K562 (cell line): ENCODE data around the gene ADIPOR2. TPM values are rescaled to one million over a fixed set of nuclear protein-coding genes. Genes with fewer than 3 reads are reported as not detected.

Experiments used
- ATAC-seq: fragments of 200-7000 bp; cut with Tn5 transposase; 3 replicates; pipeline ENCODE4 v1.9.1; 2020; ENCODE audit warnings: moderate library complexity
- BruUV-seq: library from RNA; stranded (reverse); fragments of 400-500 nt; replicated peaks from 2 replicates; lab custom pipeline; 2021; lab: Mats Ljungman, UMichigan
- CTCF ChIA-PET: fragments of 300-600 bp; formaldehyde crosslinking; extraction: SDS; loops from one replicate; lab custom pipeline; 2021; ENCODE audit warnings: low intra/inter-chr PET ratio; lab: Yijun Ruan, JAX
- POLR2A ChIA-PET: fragments of 300-600, 350-650 bp; sonication (Branson Sonifier 250); formaldehyde crosslinking; extraction: SDS; loops from one replicate; lab custom pipeline; 2021; ENCODE audit warnings: antibody characterized with exemption, inconsistent platforms; lab: Yijun Ruan, JAX
- DNase-seq, 4 experiments: peaks; one replicate each; pipeline versions ENCODE4 v3.0.0 to v3.0.0-alpha.2; 2011 to 2018; ENCODE audit warnings: low spot score in 3 of 4, mixed read lengths in 3 of 4; ENCODE audit errors: extremely low read depth in 1 of 4
- FAIRE-seq: peaks from 2 replicates; lab custom pipeline; 2011; peaks lifted over from hg19 to GRCh38; lab: Jason Lieb, UNC
- H2AFZ ChIP-seq: 2 replicates; pipeline ENCODE4 v1.6.0; 2011; ENCODE audit warnings: low read depth, low read length, control low read depth, inconsistent platforms
- H3K27ac ChIP-seq: fragments of 200-600 bp; 3 replicates; pipeline ENCODE4 v1.8.0; 2011; ENCODE audit warnings: low read depth, mild to moderate bottlenecking, control low read depth, inconsistent platforms, low read length, moderate library complexity, mixed read lengths; ENCODE audit errors: extremely low read depth
- H3K27me3 ChIP-seq, 2 experiments: fragments of 300-600 bp in 1 of 2; 2 replicates in 1 of 2; 3 replicates in 1 of 2; pipeline versions ENCODE4 v1.6.0 to v1.8.0; 2011; ENCODE audit warnings: inconsistent platforms in 2 of 2, low read length in 2 of 2, mild to moderate bottlenecking in 1 of 2, mixed read lengths in 1 of 2, moderate library complexity in 1 of 2; ENCODE audit not compliant: control insufficient read depth in 2 of 2, insufficient read depth in 2 of 2
- H3K36me3 ChIP-seq: fragments of 300-600 bp; 3 replicates; pipeline ENCODE4 v1.8.0; 2011; ENCODE audit warnings: mild to moderate bottlenecking, low read length, inconsistent platforms; ENCODE audit not compliant: control insufficient read depth, insufficient read depth
- H3K4me1 ChIP-seq, 2 experiments: fragments of 200-600 bp in 1 of 2; replicated peaks in 1 of 2; 2 replicates in 1 of 2; 3 replicates in 1 of 2; pipeline versions ENCODE4 v1.5.1 to v1.8.0; 2011; ENCODE audit warnings: inconsistent platforms in 2 of 2, low read length in 2 of 2, mild to moderate bottlenecking in 1 of 2, mixed read lengths in 1 of 2, moderate library complexity in 1 of 2; ENCODE audit not compliant: control insufficient read depth in 2 of 2, insufficient read depth in 2 of 2
- H3K4me2 ChIP-seq: 2 replicates; pipeline ENCODE4 v1.6.1; 2011; ENCODE audit warnings: low read length, control low read depth, inconsistent platforms, mixed read lengths; ENCODE audit not compliant: insufficient read depth
- H3K4me3 ChIP-seq: fragments of 200-600 bp; sonication (generic), shearing (Covaris generic); 2 replicates; pipeline ENCODE4 v1.5.1; 2016; ENCODE audit warnings: control low read depth, inconsistent platforms
- H3K79me2 ChIP-seq: fragments of 200-600 bp; 3 replicates; pipeline ENCODE4 v1.8.0; 2011; ENCODE audit warnings: low read length, inconsistent platforms; ENCODE audit not compliant: control insufficient read depth, insufficient read depth
- H3K9ac ChIP-seq, 2 experiments: 2 replicates each; pipeline versions ENCODE4 v1.6.0 to v1.6.1; 2011; ENCODE audit warnings: low read depth in 2 of 2, low read length in 2 of 2, control low read depth in 1 of 2, inconsistent platforms in 1 of 2, mild to moderate bottlenecking in 1 of 2, mixed read lengths in 1 of 2; ENCODE audit not compliant: insufficient read depth in 1 of 2
- H3K9me1 ChIP-seq: one replicate; pipeline ENCODE4 v1.6.0; 2011; ENCODE audit warnings: inconsistent platforms, mild to moderate bottlenecking, low read length, moderate library complexity; ENCODE audit not compliant: control insufficient read depth, insufficient read depth
- H3K9me3 ChIP-seq: replicated peaks from 2 replicates; pipeline ENCODE4 v1.5.1; 2011; ENCODE audit warnings: low read depth, low read length, inconsistent platforms; ENCODE audit not compliant: control insufficient read depth, insufficient read depth
- H4K20me1 ChIP-seq: replicated peaks from 2 replicates; pipeline ENCODE4 v1.6.1; 2011; ENCODE audit warnings: low read length, inconsistent platforms, mixed read lengths; ENCODE audit not compliant: control insufficient read depth, insufficient read depth
- EGR1 ChIP-seq: fragments of 450-650 bp; conservative IDR thresholded peaks from 2 replicates; pipeline ENCODE4 v1.6.1; 2017; ENCODE audit warnings: mild to moderate bottlenecking
- FIP1L1 ChIP-seq: fragments of 200-400 bp; formaldehyde crosslinking; IDR thresholded peaks from 2 replicates; pipeline ENCODE4 v1.6.1; 2018; ENCODE audit warnings: mild to moderate bottlenecking, low read depth, low read length; ENCODE audit not compliant: poor library complexity, severe bottlenecking
- HOXB6 ChIP-seq: fragments of 250-450 bp; sonication (Bioruptor Pico); IDR thresholded peaks from 2 replicates; pipeline ENCODE4 v1.5.1; 2022; ENCODE audit warnings: mild to moderate bottlenecking, borderline replicate concordance
- SLC30A9 ChIP-seq: fragments of 250-450 bp; sonication (Bioruptor Pico); IDR thresholded peaks from 2 replicates; pipeline ENCODE4 v1.8.0; 2022; ENCODE audit warnings: mild to moderate bottlenecking, moderate library complexity
- TAF15 ChIP-seq: fragments of 200-400 bp; formaldehyde crosslinking; IDR thresholded peaks from 2 replicates; pipeline ENCODE4 v1.6.1; 2017; ENCODE audit warnings: mild to moderate bottlenecking, low read depth, low read length, moderate library complexity
- ZNF551 ChIP-seq: fragments of 250-450 bp; sonication (Bioruptor Pico); IDR thresholded peaks from 2 replicates; pipeline ENCODE4 v1.5.0; 2021; ENCODE audit warnings: mild to moderate bottlenecking, moderate library complexity
- WGBS: fragments of 100-300 bp; shearing (Covaris generic); methylation state at CpG from one replicate; pipeline ENCODE4 v1.1.6; 2016; ENCODE audit warnings: low coverage, mixed read lengths; ENCODE audit not compliant: insufficient coverage; ENCODE audit errors: missing lambda C conversion rate; 5-methylcytosine and 5-hydroxymethylcytosine counted together
- in situ Hi-C: fragments of 300-500 bp; cut with MboI; formaldehyde crosslinking; loops from 4 replicates; pipeline ENCODE4 v1.15.0; 2018; ENCODE audit warnings: inconsistent platforms, mixed read lengths
- intact Hi-C: fragments of 100-400 bp; cut with micrococcal nuclease; formaldehyde crosslinking; loops from 2 replicates; pipeline ENCODE4 v1.14.2; 2022
- polyA plus RNA-seq, 8 experiments: library from polyadenylated mRNA; depleted of rRNA in 4 of 8; stranded (reverse) in 5 of 8; unstranded in 3 of 8; fragments of >200 nt; fragmentation: Nextera tagmentation in 2 of 8; fragmentation: Illumina TruSeq in 1 of 8; extraction: Ambion mirVana in 2 of 8; extraction: Trizol in 1 of 8; gene quantifications; 2 replicates each; pipeline versions ENCODE4 v1.2.1 to v1.2.3, GENCODE V29; 2011 to 2014; ENCODE audit warnings: inconsistent platforms in 1 of 8, missing spikeins in 1 of 8
- total RNA-seq, 7 experiments: library from RNA; depleted of rRNA in 6 of 7; stranded (reverse); fragments of >200 nt in 6 of 7; fragmentation: Illumina TruSeq in 2 of 7; extraction: Trizol in 2 of 7; gene quantifications; 2 replicates each; pipeline versions ENCODE4 v1.2.1 to v1.2.3, GENCODE V29; 2011 to 2021; ENCODE audit warnings: low replicate concordance in 1 of 7
- TF ChIP-seq, protein P1 (sequence below): fragments of 250-450 bp; sonication (Bioruptor Pico); IDR thresholded peaks from 2 replicates; pipeline ENCODE4 v1.4.0; 2020; ENCODE audit warnings: mild to moderate bottlenecking, moderate library complexity
- TF ChIP-seq, protein P2 (sequence below): IDR thresholded peaks from 3 replicates; pipeline ENCODE4 v1.6.1; 2011; ENCODE audit warnings: borderline replicate concordance, mild to moderate bottlenecking, moderate library complexity; ENCODE audit not compliant: insufficient read length; ENCODE audit errors: extremely low read depth

ADIPOR2 gene
- total and polyA plus RNA-seq, 9 of the 15 experiments (the other 6 are each of a cell fraction or from before 2014, with no cell fraction given) = 10.9 to 63.5 (median 46.0) TPM

DNA sequence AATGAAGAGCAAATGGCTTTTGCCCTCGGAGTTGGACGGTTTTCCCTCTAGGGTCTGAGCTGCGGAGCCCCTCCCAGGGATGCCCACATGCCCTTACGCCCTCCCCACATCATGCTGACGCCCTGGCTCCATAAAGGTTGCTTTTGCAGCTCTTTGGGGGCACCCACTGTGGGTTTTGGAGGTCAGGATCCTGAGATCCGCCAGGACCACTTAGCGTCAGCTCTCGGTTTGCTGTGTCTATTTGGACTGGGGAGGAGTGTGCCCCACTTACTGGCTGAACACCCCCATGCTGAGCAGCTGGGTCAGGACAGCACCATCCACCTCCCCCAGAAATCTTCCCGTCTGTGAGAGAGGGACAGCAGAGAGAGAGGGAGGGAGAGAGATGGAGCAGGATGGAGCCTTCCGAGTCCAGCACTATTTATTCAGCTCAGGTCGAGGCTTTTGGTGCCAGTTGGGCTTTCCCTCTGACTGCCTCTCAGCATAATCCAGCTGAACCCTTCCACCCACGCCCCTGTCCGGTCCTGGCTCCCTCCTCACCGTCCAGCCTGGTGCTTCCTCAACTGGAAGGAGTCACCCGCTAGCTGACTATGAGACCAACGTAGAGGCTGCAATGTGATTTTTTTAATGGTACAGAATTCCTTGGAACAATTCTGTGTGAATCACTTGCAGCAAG lies 110.6 kb downstream of the ADIPOR2 start:
- Histone ChIP-seq H3K36me3 (no peaks in the 10 kb centered on the region), H2AFZ (no peak overlapping the region), H4K20me1 (no peaks in the 10 kb centered on the region), H3K4me3 (no peak overlapping the region), H3K27ac (no peak overlapping the region), H3K9ac (no peak overlapping the region), H3K9me3 (no peaks in the 10 kb centered on the region), H3K27me3 (no peaks in the 10 kb centered on the region), H3K4me1 (peaks cover 6 to 40% of the 10 kb centered on the region in 2 experiments; a peak in 4 of 5 replicates), H3K9me1 (no peaks in the 10 kb centered on the region), H3K4me2 (no peak overlapping the region), H3K79me2 (no peaks in the 10 kb centered on the region)
- ChIA-PET CTCF (no interaction called here), POLR2A (interaction anchor here (0.6 to 1.1 kb wide), 3 partner anchors 10 to 871 kb away, joined by 3 to 5 read pairs (median 3); no protein-coding TSS in a partner anchor)
- DNase-seq = no peak
- in situ Hi-C loops = no loop called here
- intact Hi-C loops = no loop called here
- 39% methylated on average over 16 of the region's 16 CpGs for WGBS
- no peak for ATAC-seq
- FAIRE-seq = no peak
- TF ChIP-seq HOXB6 = no peak
- TF ChIP-seq EGR1 = 0 out of 2 replicates have a peak, but pooled peaks have one; percentile 5
- no TSS peak for BruUV-seq

DNA sequence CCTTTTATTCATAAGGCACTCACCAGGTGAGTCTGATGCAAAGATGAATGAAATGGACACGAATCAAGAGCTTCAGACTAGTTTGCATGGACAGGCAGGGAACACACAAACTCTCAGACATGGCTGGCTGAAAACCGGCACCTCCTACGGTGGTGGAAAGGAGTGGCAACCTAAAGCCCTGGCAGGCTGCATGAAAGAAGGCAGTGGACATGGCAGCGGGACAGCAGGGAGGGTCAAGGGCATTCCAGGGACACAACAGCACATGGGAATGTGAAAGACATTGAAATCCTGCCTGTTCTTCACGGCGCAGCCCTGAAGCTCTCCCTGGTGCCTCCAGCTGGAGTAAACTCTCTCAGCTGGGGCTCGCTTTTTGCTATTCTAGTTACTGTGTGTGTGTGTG lies 112.9 kb downstream of the ADIPOR2 start:
- ATAC-seq = no peak
- Histone ChIP-seq H4K20me1 (no peaks in the 10 kb centered on the region), H3K4me1 (peaks cover 6 to 18% of the 10 kb centered on the region in 2 experiments; a peak in 4 of 5 replicates), H3K9me3 (no peaks in the 10 kb centered on the region), H3K36me3 (no peaks in the 10 kb centered on the region), H3K9me1 (no peaks in the 10 kb centered on the region), H3K27ac (no peak overlapping the region; the same call in 2 of the 3 replicates), H3K4me2 (no peak overlapping the region), H3K79me2 (no peaks in the 10 kb centered on the region), H3K9ac (no peak overlapping the region), H2AFZ (peak overlapping the region; percentile 97), H3K4me3 (no peak overlapping the region), H3K27me3 (no peaks in the 10 kb centered on the region)
- FAIRE-seq = no peak
- DNase-seq = no peak
- CTCF ChIA-PET = no interaction called here
- no TSS peak for BruUV-seq
- WGBS = 57% methylated on average over 7 of the region's 7 CpGs
- POLR2A ChIA-PET = no interaction called here
- intact Hi-C loops (no loop called here), in situ Hi-C loops (no loop called here)
- TF ChIP-seq, protein P1, sequence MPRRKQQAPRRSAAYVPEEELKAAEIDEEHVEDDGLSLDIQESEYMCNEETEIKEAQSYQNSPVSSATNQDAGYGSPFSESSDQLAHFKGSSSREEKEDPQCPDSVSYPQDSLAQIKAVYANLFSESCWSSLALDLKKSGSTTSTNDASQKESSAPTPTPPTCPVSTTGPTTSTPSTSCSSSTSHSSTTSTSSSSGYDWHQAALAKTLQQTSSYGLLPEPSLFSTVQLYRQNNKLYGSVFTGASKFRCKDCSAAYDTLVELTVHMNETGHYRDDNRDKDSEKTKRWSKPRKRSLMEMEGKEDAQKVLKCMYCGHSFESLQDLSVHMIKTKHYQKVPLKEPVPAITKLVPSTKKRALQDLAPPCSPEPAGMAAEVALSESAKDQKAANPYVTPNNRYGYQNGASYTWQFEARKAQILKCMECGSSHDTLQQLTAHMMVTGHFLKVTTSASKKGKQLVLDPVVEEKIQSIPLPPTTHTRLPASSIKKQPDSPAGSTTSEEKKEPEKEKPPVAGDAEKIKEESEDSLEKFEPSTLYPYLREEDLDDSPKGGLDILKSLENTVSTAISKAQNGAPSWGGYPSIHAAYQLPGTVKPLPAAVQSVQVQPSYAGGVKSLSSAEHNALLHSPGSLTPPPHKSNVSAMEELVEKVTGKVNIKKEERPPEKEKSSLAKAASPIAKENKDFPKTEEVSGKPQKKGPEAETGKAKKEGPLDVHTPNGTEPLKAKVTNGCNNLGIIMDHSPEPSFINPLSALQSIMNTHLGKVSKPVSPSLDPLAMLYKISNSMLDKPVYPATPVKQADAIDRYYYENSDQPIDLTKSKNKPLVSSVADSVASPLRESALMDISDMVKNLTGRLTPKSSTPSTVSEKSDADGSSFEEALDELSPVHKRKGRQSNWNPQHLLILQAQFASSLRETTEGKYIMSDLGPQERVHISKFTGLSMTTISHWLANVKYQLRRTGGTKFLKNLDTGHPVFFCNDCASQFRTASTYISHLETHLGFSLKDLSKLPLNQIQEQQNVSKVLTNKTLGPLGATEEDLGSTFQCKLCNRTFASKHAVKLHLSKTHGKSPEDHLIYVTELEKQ (CRISPR knock-in tag) = no peak
- TF ChIP-seq FIP1L1 (no peak), TAF15 (no peak), ZNF551 (CRISPR knock-in tag) (no peak), SLC30A9 (CRISPR knock-in tag) (no peak)
- TF ChIP-seq, protein P2, sequence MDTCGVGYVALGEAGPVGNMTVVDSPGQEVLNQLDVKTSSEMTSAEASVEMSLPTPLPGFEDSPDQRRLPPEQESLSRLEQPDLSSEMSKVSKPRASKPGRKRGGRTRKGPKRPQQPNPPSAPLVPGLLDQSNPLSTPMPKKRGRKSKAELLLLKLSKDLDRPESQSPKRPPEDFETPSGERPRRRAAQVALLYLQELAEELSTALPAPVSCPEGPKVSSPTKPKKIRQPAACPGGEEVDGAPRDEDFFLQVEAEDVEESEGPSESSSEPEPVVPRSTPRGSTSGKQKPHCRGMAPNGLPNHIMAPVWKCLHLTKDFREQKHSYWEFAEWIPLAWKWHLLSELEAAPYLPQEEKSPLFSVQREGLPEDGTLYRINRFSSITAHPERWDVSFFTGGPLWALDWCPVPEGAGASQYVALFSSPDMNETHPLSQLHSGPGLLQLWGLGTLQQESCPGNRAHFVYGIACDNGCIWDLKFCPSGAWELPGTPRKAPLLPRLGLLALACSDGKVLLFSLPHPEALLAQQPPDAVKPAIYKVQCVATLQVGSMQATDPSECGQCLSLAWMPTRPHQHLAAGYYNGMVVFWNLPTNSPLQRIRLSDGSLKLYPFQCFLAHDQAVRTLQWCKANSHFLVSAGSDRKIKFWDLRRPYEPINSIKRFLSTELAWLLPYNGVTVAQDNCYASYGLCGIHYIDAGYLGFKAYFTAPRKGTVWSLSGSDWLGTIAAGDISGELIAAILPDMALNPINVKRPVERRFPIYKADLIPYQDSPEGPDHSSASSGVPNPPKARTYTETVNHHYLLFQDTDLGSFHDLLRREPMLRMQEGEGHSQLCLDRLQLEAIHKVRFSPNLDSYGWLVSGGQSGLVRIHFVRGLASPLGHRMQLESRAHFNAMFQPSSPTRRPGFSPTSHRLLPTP = no peak
